ENCODE results near the gene MYLK3.

MYLK3 gene

DNA sequence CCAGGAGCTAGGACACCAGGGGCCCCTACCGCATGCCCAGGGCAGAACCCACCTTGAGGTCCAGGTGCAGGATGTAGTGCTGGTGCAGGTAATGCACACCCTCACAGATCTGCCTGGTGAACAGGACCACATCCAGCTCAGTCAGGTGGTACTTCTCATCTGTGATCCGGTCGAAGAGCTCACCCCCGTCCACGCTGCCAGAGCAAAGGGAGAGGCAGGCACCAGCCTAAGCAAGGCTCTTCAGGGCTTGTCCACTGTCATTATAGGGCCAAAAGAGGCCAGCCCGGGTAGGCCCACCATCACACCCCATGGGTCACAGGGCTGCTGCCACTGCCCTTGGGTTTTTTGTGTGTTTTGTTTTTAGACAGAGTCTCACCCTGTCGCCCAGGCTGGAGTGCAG, 21.0 kb downstream of the MYLK3 start:
- DNase-seq, result no peak

DNA sequence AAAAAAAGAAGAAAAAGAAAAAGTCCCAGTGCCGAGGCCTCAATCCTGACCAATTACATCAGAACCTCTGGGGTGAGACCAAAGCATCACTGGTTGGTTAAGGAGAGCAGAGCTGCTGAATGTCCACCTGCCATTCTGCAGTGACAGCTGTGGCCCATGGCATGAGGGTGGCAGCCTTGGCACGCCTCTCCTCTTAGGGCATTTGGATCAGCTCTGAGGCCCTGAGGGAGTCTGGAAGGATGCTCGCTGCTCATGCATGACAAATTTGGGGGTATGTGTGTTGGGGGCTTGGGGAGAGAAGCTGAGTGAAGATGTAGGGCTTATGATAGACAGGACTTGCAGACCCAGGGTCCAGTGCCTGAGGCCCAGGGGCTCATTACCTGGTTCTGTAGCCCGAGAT, 26.3 kb downstream of the MYLK3 start:
- no peak for DNase-seq

DNA sequence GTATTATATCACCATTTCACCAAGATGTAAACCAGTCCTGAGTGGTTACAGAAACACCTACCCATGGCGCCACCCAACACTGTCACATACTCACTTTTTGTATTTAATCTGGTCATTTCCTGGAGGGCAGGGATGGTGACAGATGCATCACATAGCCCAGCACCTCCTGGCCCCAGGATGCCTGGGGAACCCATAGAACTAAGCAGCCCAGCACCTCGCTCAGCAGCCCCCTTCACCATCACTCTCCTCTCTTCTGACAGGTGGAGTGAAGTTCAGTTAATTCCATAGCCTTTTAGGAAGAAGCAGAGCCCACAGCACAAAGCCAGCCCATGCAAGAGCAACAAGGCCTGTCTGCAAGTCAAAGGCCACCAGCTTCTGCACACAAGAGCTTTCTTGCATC, 27.5 kb downstream of the MYLK3 start:
- DNase-seq, result no peak

DNA sequence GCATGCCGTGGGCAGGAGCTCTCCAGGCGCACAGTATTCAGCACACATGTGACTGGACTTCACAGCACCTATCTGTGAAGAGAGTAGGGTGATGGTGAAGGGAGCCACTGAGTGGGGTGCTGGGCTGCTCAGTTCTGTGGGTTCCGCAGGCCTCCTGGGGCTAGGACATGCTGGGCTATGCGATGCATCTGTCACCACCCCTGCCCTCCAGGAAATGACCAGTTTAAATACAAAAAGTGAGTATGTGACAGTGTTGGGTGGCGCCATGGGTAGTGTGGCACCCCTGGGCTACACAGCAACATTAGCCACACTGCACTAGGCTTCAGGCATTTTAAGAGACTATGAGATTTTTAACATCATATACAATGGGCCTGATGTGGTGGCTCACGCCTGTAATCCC, 28.6 kb downstream of the MYLK3 start:
- no peak for DNase-seq

DNA sequence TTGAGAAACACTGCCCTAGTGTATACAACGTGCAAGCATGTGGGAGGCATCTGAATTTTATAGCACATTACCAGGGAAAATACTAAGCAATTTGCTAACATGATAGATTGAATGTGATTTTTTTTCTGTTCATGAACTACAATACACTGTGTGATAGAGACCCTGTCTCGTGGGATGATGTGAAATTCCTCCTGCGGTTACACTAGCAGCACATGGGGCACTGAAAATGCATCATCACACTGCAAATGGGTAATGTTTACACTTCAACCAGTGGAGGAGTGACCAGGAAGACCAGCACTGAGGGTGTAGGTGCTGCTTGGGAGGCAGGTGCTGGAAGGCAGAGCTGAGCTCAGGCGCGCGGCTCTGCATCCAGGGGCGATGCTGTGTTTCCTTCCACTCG, 29.9 kb downstream of the MYLK3 start:
- DNase-seq, result no peak

DNA sequence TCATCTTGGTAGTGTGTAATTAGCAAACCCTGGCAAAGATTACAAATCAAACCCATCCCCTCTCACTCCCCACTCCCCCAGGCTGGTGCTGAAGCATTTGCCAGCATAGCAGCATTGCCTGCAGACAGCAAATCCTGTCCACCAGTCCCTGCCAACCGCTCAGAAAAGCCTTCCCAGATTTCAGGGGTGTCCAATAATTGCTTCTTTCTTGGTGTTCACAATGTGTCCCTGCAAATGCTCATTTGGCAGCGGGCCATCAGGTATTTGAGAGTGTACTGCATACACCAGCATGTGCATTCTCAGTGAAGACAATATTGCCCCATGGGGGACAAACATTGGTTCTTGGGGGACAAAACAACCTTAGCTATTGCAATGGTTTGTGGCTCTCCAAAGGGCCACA, 30.5 kb downstream of the MYLK3 start:
- no peak for DNase-seq

DNA sequence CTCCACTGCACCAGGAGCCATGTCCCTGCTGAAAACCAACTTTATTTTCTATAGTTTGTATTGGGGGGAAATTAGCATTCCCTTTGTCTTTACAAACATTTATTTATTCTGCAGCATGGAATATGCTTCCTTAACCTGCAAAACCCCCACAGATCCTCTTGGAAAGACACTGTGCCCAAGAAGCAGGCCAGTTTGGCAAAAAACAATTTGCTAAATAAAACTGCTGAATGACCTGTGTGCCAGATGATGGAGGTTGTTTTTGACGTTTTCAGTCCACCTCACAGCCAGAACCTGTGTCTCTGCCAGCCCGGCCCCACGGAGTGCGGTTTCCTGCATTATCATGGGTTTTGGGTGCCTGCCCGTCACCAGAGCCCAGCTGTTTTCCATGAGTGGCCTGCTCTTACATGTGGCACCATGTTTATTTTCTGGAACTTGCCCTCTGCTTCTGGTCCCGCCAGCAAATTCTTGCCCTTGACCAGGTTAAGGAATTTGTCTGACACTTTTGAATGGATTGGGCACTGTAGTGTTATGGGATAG, 32.3 kb downstream of the MYLK3 start:
- DNase-seq, result no peak

DNA sequence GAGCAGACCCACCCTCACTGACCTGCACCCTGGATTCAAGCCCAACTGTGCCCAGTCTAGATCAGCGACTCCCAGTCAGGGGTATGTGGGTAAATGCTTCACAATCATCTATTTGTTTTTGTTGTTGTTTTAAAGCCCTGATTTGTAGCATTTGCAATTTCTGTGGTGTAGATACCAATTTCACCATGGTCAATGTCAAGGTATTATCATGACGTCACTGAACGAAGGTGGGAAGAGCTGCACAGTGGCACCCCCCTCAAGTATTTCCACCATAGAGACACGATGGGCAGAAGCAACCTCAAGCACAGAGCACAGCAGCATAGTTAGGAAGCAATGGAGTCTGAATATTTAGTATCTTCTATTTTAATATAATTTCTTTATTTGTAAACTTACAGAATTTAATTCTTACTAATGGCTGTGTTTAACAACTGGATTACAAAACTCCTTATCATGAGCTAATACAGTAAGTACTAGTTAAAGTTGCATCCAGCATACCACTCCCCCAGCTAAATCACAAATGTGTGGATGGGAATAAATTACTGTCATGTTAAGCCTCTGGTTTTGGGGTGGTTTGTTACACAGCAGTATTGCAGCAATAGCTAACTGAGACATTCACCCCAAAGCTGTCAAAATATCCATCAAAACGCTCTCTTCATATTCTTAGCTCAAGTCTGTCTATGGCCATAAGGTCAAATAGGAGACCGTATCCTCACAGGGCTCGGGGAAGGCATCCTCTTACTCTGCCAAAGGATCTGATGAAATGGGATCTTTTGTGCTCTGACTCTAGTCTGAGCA, 33.1 kb downstream of the MYLK3 start:
- no peak for DNase-seq

DNA sequence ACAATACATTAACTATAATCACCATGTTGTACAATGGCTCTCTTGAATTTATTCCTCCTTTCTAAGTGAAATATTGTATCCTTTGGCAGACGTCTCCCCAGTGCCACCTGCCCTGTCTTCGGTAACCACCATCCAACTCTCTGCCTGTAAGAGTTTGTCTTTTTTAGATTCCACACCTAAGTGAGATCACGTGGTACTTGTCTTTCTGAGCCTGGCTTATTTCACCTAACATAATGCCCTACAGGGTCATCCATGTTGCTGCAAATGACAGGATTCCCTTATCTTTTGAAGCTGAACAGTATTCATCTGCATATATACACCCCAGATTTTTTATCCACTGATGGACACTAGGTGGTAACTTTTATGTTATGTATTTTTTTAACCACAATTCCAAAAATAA, 34.5 kb downstream of the MYLK3 start:
- DNase-seq, result no peak

DNA sequence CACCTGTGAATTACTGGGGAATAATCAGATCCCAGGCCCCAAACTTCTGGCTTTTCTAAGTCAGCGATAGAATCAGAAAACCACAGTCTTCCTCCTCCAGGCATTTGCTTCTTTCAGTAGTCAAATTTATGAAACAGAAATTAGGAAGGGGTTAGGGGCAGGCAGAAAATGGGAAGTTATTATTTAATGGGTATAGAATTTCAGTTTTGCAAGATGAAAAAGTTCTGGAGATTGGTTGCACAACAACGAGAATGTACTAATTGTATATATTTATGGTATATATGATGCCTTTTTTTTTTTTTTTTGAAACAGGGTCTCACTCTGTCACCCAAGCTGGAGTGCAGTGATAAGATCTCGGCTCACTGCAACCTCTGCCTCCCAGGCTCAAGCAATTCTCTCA, 35.2 kb downstream of the MYLK3 start:
- DNase-seq, result no peak

DNA sequence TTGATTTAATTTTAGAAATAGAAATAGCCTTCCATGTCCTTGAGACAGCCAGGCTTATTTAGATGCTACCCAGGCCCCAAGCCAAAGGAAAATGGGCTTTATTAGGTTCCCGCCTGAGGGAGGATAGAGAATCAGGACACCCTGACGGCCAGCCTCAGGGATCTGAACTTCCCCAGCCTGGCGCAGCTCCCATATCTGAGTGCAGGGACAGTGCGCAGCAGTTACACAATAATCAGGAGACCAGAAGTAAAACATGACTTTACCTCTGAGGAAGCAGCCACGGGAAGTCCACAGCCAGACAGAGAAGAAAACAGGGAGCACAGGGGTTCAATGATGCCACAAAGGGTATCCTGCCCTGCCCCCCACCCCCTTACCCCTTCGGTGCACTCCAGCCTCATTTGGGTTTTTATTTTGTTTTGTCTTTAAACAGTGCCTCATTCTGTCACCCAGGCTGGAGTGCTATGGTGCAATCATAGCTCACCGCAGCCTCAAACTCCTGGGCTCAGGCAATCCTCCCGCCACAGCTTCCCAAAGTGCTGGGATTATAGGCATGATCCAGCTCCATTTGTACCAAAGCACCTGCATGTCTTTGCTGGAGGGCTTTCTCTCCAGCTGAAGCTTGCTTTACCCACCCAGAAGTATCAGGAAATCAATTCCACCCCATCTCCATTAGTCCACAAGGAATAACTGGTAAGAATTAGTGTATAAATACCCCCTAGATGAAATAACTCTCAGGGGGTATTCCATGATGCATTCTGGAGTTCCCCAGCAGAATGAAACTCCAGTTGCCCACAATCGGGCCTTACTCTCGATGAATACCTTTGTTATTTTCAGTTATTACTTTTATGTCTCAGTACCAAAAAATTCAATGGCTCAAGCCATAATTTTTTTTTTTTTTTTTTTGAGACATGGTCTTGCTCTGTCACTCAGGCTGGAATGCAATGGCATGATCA, 36.8 kb downstream of the MYLK3 start:
- no peak for DNase-seq

DNA sequence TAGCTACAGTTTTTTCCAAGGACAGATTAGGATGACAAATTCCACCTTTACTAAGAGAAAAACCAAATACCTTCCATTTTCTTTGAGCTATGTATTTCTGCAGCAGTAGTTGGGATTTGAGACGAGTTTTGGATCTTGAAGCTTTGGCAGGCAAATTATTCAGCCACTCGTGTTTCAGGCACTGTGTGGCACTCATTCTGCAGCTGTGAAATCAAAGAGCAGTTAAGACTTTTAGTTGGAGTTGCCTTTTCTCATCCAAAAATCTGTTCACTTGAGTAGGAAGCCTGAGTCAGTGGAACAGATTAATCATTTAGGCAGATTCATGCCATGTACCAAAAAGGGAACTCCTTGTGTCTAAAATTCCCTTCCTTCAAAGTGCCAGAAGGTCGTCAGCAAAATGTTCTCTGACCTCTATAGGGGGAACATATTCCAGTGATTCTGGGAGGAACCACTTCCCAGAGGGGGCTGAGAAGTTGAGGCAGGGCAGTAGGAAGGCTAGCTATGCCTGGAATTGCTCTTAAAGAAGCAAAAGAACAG, 38.6 kb downstream of the MYLK3 start:
- DNase-seq, result no peak

DNA sequence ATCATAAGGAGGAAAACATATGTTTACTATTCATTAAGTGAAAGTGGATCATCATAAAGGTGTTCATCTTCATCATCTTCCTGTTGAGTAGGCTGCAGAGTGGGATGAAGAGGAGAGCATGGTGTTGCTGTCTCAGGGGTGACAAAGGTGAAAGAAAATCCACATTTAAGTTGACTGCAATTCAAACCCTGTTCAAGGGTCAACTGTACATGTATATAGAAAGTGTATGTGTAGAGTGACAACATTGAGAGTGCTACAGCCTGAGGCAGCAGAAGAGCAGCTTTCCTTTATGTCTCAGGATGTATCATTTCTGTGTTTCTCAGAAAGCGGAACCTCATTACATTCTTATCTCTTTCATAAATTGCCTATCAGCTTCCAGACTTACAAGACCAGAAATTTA, 41.5 kb downstream of the MYLK3 start:
- DNase-seq, result no peak

DNA sequence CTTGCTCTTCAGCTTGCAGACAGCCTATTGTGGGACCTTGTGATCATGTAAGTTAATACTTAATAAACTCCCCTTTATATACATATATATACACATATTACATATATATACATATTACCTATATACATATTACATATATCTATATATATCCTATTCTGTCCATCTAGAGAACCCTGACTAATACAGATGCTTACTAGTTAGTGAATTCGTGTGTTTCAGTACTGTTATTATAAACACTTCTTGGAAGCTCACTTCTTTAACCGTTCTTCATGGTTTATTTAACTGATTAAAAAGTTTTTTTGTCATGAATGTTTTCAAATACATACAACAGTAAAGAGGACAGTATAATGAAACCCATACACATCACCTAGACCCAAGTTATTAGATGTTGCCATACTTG, 46.1 kb downstream of the MYLK3 start:
- no peak for DNase-seq

DNA sequence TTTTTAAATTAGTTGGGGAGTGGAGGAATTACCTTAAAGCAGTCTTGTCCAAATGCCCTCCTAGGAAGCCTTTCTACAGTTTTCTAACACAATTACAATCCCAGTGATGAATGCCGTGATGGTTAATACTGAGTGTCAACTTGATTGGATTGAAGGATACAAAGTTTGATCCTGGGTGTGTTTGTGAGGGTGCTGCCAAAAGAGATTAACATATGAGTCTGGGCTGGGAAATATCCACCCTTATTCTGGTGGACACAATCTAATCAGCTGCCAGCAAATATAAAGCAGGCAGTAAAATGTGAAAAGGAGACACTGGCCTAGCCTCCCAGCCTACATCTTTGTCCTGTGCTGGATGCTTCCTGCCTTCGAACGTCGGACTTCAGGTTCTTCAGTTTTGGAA, 46.5 kb downstream of the MYLK3 start:
- no peak for DNase-seq

DNA sequence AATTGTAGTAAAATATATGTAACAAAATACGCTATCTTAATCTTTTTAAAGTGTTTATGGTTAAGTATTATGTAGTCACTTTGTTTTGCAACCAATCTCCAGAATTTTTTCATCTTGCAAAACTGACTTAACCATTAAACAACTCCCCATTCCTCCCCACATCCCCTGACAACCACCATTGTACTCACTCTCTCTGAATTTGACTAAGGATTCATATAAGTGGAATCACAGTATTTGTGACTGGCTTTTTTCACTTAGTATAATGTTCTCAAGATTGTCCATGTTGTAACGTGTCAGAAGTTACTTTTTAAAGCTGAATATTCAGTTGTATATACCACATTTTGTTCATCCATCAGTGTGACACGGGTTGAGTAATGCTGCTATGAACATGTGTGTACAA, 48.1 kb downstream of the MYLK3 start:
- no peak for DNase-seq

DNA sequence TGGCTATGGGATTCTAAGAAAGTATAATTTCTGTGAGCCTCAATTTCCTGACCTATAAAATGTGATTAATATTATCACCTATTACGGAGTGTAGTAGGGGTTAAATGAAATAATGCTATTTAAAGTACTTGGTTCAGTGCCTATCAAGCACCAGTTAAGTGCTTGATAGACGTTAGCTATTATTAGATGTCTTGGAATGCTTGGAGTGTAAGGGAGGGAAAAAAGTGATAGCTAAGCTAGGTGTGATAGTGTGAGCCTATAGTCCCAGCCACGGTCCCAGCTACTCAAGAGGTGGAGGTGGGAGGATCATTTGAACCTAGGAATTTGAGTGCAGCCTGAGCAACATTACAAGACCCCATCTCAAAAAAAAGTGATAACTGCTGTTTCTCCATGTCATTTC, 51.2 kb downstream of the MYLK3 start:
- no peak for DNase-seq

DNA sequence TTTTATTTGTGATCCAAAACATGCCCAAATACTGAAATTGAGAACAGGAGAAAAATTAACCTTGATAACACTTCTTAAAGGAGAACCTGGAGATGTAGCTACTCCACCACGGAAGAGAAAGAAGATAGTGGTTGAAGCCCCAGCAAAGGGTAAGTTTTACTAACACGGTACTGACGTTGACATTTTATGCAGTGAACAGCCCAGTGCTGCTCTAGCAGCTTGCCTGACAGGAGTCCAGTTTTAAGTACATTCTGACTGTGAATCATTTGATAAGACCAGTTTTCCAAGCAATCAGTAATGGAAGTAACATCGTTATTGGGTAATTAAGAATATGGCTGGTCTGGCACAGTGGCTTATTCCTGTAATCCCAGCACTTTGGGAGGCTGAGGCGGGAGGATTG, 52.2 kb downstream of the MYLK3 start:
- no peak for DNase-seq

DNA sequence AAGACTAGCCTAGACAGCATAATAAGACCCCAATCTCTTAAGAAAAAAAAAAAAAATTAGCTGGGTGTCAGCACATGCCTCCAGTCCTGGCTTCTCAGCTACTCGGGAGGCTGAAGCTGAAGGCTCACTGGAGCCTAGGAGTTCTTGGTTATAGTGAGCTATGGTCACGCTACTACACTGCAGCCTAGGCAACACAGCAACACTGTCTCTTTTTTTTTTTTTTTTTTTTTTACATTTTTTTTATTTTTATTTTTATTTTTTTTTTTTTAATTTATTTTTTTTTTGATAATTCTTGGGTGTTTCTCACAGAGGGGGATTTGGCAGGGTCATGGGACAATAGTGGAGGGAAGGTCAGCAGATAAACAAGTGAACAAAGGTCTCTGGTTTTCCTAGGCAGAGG, 54.5 kb downstream of the MYLK3 start:
- DNase-seq, result no peak

DNA sequence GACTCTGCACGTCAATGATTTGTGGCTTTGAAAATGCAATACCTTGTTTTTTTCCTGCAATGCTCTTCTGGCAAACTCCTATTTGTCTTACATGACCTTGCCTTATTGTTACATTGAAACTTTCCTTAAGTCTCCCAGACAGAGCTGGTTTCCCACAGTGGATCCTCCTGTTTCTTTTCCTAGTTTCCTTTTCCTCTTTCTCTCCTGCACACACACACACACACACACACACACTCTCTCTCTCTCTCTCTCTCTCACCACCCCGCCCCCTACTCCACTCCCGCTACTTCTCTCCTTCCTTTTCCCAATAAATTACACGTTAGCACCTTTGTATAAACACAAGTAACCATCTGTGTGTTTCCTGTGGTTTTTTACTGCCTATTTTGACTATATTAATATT, 56.4 kb downstream of the MYLK3 start:
- DNase-seq, result no peak

DNA sequence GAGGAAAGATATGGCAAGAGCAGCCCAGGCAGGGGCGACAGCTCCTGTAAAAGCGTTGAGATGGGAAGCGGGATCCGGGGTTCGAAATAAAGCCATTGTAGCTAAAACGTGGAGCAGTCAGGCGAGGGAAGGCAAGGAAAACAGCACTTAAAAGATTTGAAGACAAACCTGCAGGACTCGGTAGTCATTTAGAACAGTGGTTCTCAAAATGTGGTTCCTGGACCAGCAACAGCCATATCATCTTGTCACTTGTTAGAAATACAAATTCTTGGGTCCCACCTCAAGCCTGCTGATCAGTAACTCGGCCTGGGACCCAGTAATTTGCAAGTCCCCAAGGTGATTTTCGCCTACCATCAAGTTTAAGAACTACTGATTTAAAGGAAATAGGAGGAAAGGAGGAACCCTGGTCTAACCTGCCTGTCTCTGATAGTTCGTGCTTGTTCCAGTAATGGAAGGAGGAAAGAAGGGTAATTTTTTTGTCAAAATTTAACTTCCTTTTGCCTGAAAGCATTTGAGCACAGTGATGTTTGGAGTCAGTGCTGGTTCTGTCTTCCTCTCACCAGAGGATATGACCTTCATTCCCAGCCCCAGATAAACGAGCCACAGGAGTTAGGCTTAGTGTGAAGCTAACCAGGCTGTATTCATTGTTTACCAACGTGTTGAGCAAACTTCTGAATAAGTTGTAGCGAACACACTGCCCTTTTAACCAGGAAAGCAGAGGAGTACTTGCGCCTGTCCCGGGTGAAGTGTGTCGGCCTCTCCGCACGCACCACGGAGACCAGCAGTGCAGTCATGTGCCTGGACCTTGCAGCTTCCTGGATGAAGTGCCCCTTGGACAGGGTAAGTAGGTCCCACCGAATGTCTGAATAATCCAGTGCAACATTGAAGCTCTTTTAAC, 57.6 kb downstream of the MYLK3 start:
- DNase-seq, result peak; percentile 36

Measured in DMS79 treated with DMSO at 0.1 percent for 48 hours (cell line).